Measurements from ENCODE around the gene MRM2.
"Not testable (repeated sequence)": the region's sequence is repeated elsewhere in the genome, so short reads cannot be mapped to it uniquely, and the experiment has no call there.

Gene MRM2

GRCh38 chr7:2241580-2242540, at the start of gene MRM2, which contains the start of gene NUDT1:
Gene MRM2, minus strand, starts transcription at chr7:2242205. Its CDS starts 36 bp downstream, at chr7:2242169.
Gene NUDT1, plus strand, starts transcription at chr7:2242226. Its CDS starts 2,349 bp downstream, at chr7:2244575.
- no peak for DNase-seq

GRCh38 chr7:2290877-2291276, 48.9 kb upstream of the MRM2 start:
- DNase-seq = no peak

- DNase-seq = no peak
These were observed 47.6 kb upstream of the MRM2 start for GRCh38 chr7:2289621-2290020.

- DNase-seq = no peak
These were observed 47.1 kb upstream of the MRM2 start for GRCh38 chr7:2289111-2289586.

GRCh38 chr7:2288503-2288902, 46.5 kb upstream of the MRM2 start:
- DNase-seq = no peak

- DNase-seq = no peak
These were observed 45.7 kb upstream of the MRM2 start for GRCh38 chr7:2287745-2288144.

- DNase-seq = no peak
These were observed 41.1 kb upstream of the MRM2 start for GRCh38 chr7:2283074-2283473.

- no peak for DNase-seq
These were observed 40.3 kb upstream of the MRM2 start for GRCh38 chr7:2282185-2282751.

GRCh38 chr7:2281541-2281940, 39.5 kb upstream of the MRM2 start:
- no peak for DNase-seq

- no peak for DNase-seq
These were observed 38.4 kb upstream of the MRM2 start for GRCh38 chr7:2280424-2280823.

- no peak for DNase-seq
These were observed 37.9 kb upstream of the MRM2 start for GRCh38 chr7:2279896-2280295.

GRCh38 chr7:2278026-2278425, 36.0 kb upstream of the MRM2 start:
- DNase-seq = no peak

GRCh38 chr7:2276107-2276506, 34.1 kb upstream of the MRM2 start:
- DNase-seq = no peak

GRCh38 chr7:2275101-2275500, 33.1 kb upstream of the MRM2 start:
- DNase-seq = no peak

- DNase-seq = no peak
These were observed 32.7 kb upstream of the MRM2 start for GRCh38 chr7:2274666-2275065.

GRCh38 chr7:2273866-2274265, 31.9 kb upstream of the MRM2 start:
- DNase-seq = no peak

GRCh38 chr7:2272031-2272430, 30.0 kb upstream of the MRM2 start:
- DNase-seq = no peak

- DNase-seq = no peak
These were observed 29.4 kb upstream of the MRM2 start for GRCh38 chr7:2271273-2272026.

GRCh38 chr7:2270495-2270894, 28.5 kb upstream of the MRM2 start:
- DNase-seq = no peak

GRCh38 chr7:2269991-2270460, 28.0 kb upstream of the MRM2 start:
- DNase-seq = no peak

- not testable (repeated sequence) for DNase-seq
These were observed 27.3 kb upstream of the MRM2 start for GRCh38 chr7:2269089-2269990.

GRCh38 chr7:2266911-2267310, 24.9 kb upstream of the MRM2 start:
- DNase-seq = no peak
